K562 (cell line): ENCODE measurements around the gene SETX. TPM values are rescaled to one million over a fixed set of nuclear protein-coding genes. Genes with fewer than 3 reads are reported as not detected.

Experiments used
- ZBTB40 ChIP-seq, 2 experiments: fragments of 450-650 bp in 1 of 2; sonication (generic) in 1 of 2; formaldehyde crosslinking in 1 of 2; IDR thresholded peaks; 2 replicates each; pipeline versions ENCODE4 v1.7.1 to v1.9.0; 2016 to 2022; ENCODE audit warnings: inconsistent platforms in 1 of 2, mild to moderate bottlenecking in 1 of 2, missing genetic modification reagents in 1 of 2
- polyA plus RNA-seq, 8 experiments: library from polyadenylated mRNA; depleted of rRNA in 4 of 8; stranded (reverse) in 5 of 8; unstranded in 3 of 8; fragments of >200 nt; fragmentation: Nextera tagmentation in 2 of 8; fragmentation: Illumina TruSeq in 1 of 8; extraction: Ambion mirVana in 2 of 8; extraction: Trizol in 1 of 8; gene quantifications; 2 replicates each; pipeline versions ENCODE4 v1.2.1 to v1.2.3, GENCODE V29; 2011 to 2014; ENCODE audit warnings: inconsistent platforms in 1 of 8, missing spikeins in 1 of 8
- total RNA-seq, 7 experiments: library from RNA; depleted of rRNA in 6 of 7; stranded (reverse); fragments of >200 nt in 6 of 7; fragmentation: Illumina TruSeq in 2 of 7; extraction: Trizol in 2 of 7; gene quantifications; 2 replicates each; pipeline versions ENCODE4 v1.2.1 to v1.2.3, GENCODE V29; 2011 to 2021; ENCODE audit warnings: low replicate concordance in 1 of 7

The SETX gene
- total and polyA plus RNA-seq, 9 of the 15 experiments (the other 6 are each of a cell fraction or from before 2014, with no cell fraction given), result 8.7 to 45.7 (median 28.7) TPM

- TF ChIP-seq ZBTB40 (IDR thresholded peaks at IDR 0.05) (no peak), ZBTB40 (CRISPR knock-in tag; IDR thresholded peaks at IDR 0.05) (no peak)
Measured at GRCh38 chr9:132238026-132238972, 116.5 kb downstream of the SETX start (continued).
